GM10248 (cell line): Measurements from ENCODE around the gene KSR1.
A peak's percentile ranks its signal among the peaks of the same experiment; 100 is the strongest.

Experiments used
- CTCF ChIA-PET: fragments of 300-600 bp; sonication (Branson Sonifier 250); formaldehyde crosslinking; extraction: SDS; loops from one replicate; lab custom pipeline; 2021; ENCODE audit warnings: antibody characterized with exemption; lab: Yijun Ruan, JAX
- POLR2A ChIA-PET: fragments of 350-650 bp; sonication (Branson Sonifier 250); formaldehyde crosslinking; extraction: SDS; loops from one replicate; lab custom pipeline; 2020; ENCODE audit warnings: antibody characterized with exemption; lab: Yijun Ruan, JAX
- DNase-seq: peaks from one replicate; pipeline ENCODE4 v3.0.0; 2012; ENCODE audit errors: extremely low spot score
- TF ChIP-seq, protein P1 (sequence below): IDR thresholded peaks from 2 replicates; pipeline ENCODE4 v1.5.1; 2012; ENCODE audit warnings: mild to moderate bottlenecking, low read depth; ENCODE audit errors: extremely low read depth, missing control alignments, control extremely low read depth

Gene KSR1

GRCh38 chr17:27601069-27601974 lies 145.1 kb downstream of the KSR1 start:
- POLR2A ChIA-PET: interaction anchor here (0.6 kb wide), 1 partner anchor 104 kb away, joined by 3 read pairs; no protein-coding TSS in a partner anchor
- DNase-seq: peak; percentile 71

DNA sequence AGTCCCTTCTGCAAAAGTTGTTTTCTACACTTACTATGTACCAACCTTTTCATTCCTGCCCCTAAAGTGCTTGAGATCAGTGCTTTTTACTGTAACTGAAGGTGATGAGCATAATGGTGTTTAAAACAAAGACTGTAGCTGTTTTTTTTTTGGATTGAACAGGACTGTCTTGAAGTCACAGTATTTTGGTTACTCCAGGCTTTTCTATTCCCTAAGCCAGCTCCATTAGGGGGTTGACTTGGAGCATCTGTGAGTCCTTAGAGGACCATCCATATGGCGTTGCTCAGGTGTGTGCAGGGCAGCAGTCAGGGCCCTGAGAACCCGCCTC lies 145.7 kb downstream of the KSR1 start:
- CTCF ChIA-PET: interaction anchor here (0.9 to 13.5 kb wide), 31 partner anchors 11 to 424 kb away, joined by 3 to 331 read pairs (median 7); partner anchors contain the start of gene LGALS9
- POLR2A ChIA-PET: interaction anchor here (0.6 kb wide), 1 partner anchor 105 kb away, joined by 3 read pairs; no protein-coding TSS in a partner anchor
- TF ChIP-seq, protein P1, sequence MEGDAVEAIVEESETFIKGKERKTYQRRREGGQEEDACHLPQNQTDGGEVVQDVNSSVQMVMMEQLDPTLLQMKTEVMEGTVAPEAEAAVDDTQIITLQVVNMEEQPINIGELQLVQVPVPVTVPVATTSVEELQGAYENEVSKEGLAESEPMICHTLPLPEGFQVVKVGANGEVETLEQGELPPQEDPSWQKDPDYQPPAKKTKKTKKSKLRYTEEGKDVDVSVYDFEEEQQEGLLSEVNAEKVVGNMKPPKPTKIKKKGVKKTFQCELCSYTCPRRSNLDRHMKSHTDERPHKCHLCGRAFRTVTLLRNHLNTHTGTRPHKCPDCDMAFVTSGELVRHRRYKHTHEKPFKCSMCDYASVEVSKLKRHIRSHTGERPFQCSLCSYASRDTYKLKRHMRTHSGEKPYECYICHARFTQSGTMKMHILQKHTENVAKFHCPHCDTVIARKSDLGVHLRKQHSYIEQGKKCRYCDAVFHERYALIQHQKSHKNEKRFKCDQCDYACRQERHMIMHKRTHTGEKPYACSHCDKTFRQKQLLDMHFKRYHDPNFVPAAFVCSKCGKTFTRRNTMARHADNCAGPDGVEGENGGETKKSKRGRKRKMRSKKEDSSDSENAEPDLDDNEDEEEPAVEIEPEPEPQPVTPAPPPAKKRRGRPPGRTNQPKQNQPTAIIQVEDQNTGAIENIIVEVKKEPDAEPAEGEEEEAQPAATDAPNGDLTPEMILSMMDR: no peak
- no peak for DNase-seq

More at GRCh38 chr17:27601069-27601974, 145.1 kb downstream of the KSR1 start:
- TF ChIP-seq, protein P1: peak; percentile 89
- CTCF ChIA-PET: interaction anchor here (0.7 to 13.5 kb wide), 42 partner anchors 12 to 363 kb away, joined by 3 to 331 read pairs (median 7); partner anchors contain the start of genes KSR1 and LGALS9

GRCh38 chr17:27602721-27603420 lies 146.6 kb downstream of the KSR1 start:
- ChIA-PET CTCF (interaction anchor here (0.9 to 13.5 kb wide), 33 partner anchors 10 to 425 kb away, joined by 3 to 331 read pairs (median 7); partner anchors contain the start of genes KSR1 and LGALS9), POLR2A (no interaction called here)
- DNase-seq: peak; percentile 85
- TF ChIP-seq, protein P1: peak; percentile 97

GRCh38 chr17:27603421-27603770 lies 147.1 kb downstream of the KSR1 start:
- ChIA-PET POLR2A (no interaction called here), CTCF (interaction anchor here (0.9 to 13.5 kb wide), 25 partner anchors 10 to 365 kb away, joined by 3 to 331 read pairs (median 13); partner anchors contain the start of genes KSR1 and LGALS9)
- TF ChIP-seq, protein P1: no peak
- DNase-seq: no peak

GRCh38 chr17:27603880-27604794 lies 147.9 kb downstream of the KSR1 start:
- POLR2A ChIA-PET: no interaction called here
- TF ChIP-seq, protein P1: no peak
- DNase-seq: no peak
- CTCF ChIA-PET: interaction anchor here (0.9 to 13.5 kb wide), 21 partner anchors 9 to 366 kb away, joined by 3 to 331 read pairs (median 24); partner anchors contain the start of genes KSR1 and LGALS9
